GM19438 (cell line): ENCODE data around the gene FXYD5.

ENCODE experiments used
- ATAC-seq: cut with Tn5 transposase; IDR thresholded peaks from one replicate; pipeline ENCODE4 v1.9.1; 2021; ENCODE audit warnings: low read depth; ENCODE audit not compliant: unreplicated experiment

FXYD5 gene, protein sequence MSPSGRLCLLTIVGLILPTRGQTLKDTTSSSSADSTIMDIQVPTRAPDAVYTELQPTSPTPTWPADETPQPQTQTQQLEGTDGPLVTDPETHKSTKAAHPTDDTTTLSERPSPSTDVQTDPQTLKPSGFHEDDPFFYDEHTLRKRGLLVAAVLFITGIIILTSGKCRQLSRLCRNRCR

DNA sequence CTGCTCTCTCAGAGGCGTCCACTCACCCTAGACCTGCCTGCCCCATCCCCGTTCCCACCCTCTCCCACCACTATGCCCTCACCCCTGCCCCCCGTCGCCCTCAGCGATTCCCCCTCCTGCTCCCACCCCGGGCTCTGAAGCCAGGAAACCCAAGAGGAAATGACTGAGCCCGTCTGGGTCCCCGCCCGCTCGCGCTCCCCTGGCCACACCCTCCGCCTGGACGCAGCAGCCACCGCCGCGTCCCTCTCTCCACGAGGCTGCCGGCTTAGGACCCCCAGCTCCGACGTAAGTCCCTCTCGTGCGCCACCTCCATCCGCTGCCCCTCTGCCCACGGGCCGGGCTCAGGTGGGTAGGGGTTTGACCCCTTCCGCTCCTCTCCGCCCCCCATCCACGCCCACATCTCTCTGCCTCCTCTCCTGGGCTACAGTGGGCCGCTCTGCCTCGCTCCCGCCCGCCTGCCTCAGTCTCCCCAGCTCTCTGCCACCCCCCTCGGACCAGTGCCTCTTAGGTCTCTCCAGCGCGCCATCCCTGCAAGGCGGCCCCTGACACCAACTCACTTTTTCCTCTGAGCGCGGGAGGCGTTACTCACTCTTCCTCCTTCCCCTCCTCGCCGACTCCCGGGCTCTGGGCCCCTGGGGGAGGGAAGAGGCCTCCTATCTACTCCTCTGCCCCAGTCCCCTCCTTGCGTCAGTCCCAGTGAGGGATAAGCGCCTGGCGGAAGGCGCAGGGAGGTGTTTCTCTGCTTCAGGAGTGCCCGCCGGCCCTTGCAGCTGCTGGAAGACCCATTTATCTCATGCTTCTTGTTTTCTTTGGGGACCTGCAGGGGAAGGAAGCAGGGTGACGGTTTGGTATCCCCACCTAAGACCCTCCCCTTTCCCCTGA, at the start of gene FXYD5:
FXYD5 (plus strand) TSS at position 211 of the 882 bp plus-strand sequence. CDS start 816 bp downstream, outside the sequence.
- ATAC-seq, result peak; percentile 61

DNA sequence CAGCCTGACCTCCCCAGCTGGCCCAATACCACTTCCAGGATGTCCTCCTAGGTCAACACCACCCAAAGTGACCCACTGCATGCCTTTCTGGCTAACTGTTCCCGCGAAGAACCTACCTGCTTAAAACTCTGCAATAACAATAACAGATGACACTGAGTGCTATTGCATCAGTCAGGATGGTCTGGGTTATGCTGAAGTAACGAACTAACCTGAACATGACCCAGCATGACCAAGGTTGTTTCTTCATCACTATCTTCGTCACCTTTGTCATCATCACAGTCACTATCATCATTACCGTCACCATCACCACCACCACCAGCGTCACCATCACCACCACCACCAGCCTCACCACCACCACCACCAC, 49.5 kb upstream of the FXYD5 start:
- ATAC-seq, result no peak

- ATAC-seq, result no peak
These were observed 48.9 kb upstream of the FXYD5 start for GRCh38 chr19:35105411-35106290.

- ATAC-seq, result no peak
These were observed 48.3 kb upstream of the FXYD5 start for GRCh38 chr19:35106291-35106583.

- no peak for ATAC-seq
These were observed 47.5 kb upstream of the FXYD5 start for GRCh38 chr19:35106898-35107541.

DNA sequence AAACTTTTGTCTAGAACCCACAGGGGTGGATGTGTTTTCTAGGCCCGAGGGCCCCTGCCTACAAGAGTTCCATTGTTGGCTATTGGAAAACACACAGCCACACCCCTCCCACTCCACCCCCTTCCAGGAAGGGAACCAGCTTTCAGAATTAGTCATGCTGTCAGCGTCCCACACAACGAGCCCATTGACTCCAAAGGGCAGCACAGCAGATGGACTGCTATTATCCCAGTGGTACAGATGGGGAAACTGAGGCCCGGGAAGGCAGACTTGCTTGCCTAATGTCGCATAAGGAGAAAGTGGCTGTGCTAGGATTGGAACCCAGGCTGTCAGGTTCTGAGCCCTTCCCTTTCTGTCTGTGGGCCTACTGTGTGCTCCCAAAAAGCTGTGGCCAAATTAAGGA, 47.0 kb upstream of the FXYD5 start:
- ATAC-seq, result no peak

DNA sequence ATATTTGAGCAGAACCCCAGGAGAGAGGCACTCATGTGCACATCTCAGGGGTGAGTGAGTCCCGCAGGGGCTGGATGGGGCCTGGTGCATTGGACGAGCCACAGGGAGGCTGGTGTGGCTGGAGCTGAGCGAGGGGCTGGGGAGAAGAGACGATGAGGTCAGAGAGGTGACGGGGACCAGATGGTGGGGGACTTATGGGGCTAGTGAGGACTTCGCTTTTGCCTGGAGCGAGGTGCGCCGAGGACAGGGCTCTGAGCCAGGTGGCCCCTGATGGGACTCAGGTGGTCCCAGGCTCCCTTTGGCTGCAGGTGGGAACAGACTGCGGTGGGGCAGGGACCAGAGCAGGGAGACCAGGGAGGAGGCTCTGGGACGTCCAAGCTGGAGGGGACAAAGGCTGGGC, 45.8 kb upstream of the FXYD5 start:
- no peak for ATAC-seq

DNA sequence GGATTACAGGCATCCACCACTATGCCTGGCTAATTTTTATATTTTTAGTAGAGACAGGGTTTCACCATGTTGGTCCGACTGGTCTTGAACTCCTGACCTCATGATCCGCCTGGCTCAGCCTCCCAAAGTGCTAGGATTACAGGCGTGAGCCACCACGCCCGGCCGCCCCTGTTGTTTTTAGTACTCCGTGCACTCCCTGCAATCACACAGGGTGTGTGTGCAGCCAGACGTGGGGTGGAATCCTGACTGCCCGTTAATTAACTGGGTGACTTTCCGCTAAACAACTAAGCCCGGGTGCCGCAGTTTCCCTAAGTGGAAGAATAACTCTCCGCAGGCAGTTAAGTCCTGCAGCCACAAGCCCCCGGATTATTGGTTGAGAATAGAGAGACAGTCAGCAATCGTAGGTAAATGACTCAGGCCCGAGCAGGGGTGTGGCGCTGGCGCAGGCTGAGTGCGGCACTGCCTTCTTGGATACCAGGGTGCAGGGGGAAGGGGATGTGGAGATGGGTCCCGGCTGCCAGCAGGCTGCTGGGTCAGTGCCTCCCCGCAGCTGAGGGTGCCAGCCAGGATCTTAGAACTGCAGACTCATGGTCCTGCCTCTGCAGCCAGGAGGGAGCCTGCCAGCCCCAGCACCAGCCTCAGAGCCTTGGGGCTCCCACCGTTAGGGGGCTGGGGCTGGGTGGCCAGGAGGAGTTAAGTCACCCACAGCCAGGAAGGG, 45.0 kb upstream of the FXYD5 start:
- no peak for ATAC-seq

GRCh38 chr19:35110974-35111373, 43.6 kb upstream of the FXYD5 start:
- ATAC-seq, result no peak

DNA sequence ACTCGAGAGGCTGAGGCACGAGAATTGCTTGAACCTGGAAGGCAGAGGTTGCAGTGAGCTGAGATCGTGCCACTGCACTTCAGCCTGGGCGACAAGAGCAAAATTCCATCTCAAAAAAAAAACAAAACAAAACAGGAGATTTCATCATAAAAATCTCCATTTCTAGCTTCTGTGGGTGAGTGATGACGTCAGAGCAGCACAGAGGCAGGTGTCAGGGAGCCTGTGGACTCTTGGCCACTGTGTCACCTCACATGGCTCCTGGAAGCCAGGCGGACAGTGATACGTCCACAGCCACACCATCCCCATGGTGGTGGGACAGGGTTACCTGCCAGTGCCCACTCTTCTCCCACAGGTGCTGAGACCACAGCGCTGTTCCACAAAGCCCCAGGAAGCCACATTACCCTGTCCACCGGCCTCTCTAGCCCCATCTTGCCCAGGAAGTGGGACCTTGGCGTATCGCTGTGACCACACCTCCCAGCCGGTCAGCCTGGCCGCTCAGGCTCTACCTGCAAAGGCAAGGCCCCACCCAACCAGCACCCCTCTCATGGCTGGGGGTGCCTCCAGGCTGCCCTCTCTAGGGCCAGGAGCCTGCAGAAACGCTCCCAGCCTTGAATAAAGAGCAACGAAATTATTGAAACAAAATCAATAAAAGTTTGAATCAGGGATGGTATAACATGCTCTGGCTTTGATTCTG, 41.4 kb upstream of the FXYD5 start:
- no peak for ATAC-seq

GRCh38 chr19:35114353-35115176, 40.0 kb upstream of the FXYD5 start:
- no peak for ATAC-seq

GRCh38 chr19:35115177-35115951, 39.2 kb upstream of the FXYD5 start, which contains the start of gene FXYD3:
TSS of gene FXYD3 (plus strand) at chr19:35115823. CDS start at chr19:35119377, 3,554 bp downstream.
- no peak for ATAC-seq

DNA sequence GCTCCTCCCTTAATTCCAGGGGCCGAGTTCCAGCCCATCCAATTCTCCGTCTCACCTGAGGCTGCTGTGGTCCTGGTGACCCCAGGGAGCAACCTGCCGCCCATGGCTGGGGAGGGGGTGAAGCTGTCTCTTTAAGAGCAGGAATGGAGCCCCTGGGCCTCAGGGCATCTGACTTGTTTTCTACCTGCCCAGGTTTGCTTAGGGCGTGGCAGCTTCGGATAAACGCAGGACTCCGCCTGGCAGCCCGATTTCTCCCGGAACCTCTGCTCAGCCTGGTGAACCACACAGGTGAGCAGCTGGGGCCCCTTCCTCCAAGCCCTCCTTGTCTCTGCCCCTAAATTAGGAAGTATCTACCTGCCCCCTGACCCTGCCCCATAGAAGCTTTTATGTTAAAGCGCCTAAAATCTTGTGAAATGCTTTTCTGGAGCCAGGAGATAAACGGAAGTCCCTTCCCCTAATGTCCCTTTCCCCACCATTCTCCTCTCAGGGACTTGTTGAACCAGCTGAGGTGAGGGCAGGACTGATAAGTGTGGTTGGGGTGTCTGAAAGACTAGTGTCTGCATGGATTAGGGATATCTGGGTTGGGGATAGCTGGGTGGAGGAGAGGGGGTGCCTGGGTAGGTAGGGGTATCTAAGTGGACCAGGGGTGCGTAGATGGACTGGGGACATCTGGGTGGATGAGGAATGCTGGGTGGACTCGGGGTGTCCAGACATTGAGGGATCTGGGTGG, 38.3 kb upstream of the FXYD5 start:
- no peak for ATAC-seq

DNA sequence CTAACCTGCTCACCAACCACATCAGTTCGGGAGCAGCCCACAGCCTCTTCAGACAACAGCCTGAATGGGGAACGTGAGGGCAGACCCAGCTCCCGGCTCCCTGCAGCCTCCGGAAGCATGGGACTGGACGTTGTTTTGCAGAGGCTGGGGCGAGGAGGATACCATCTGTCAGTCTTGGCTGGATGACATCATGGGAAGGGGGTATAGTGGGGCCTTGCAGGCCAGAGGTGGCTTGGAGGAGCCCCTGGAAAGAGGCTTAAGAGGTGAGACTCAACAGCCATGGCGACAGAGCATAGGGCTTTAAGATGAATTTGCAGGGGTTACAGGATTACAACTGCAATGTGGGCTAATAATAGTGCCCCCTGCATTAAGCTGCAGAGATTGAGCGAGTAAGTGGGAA, 37.4 kb upstream of the FXYD5 start:
- ATAC-seq, result no peak

DNA sequence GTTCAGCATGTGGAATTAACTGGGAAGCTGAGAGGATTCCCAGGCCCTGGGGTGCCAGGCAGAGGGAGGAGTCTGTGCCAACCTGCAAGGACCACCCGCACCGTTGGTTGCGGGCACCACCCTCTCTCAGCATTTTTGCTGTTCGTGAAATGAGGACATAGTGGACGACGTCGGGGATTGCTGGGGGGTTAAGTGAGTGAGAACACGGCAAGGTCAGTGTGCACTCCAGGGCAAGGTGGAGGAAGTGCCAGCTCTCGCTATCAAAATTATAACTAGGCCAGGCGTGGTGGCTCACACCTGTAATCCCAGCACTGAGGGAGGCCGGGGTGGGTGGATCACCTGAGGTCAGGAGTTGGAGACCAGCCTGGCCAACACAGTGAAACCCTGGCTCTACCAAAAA, 36.7 kb upstream of the FXYD5 start:
- no peak for ATAC-seq

DNA sequence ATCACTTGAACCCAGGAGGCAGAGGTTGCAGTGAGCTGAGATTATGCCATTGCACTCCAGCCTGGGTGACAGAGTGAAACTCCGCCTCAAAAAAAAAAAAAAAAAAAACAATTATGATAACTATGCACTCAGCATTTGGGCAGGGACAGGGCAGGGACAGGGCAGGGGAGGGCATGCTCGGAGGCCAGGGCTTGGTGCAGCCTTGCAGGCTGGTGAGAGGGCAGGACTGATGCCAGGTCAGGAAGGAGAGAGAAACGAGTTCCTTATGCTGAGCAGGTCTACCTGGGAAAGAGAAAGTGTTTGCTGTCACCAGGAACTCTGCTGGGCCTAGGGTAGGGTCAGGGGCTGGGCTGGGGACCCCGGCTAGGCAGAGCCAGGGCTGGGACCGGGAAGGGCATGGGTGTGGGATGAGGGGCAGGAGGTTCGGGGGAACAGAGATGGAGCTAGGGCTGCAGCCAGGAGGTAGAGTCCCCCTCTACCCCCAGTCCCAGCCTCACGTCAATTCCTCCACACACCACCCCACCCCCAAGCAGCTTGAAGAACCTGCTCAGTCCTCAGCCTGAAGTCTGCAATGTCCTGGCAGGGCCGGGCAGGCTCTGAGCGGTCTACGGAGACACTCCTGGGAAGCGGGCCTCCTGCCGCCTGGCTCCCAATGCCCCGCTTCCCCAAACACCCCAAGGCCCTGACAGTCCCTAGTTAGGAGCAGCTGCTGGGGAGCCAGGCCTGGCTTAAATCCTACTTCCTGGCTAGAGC, 36.1 kb upstream of the FXYD5 start:
- no peak for ATAC-seq

DNA sequence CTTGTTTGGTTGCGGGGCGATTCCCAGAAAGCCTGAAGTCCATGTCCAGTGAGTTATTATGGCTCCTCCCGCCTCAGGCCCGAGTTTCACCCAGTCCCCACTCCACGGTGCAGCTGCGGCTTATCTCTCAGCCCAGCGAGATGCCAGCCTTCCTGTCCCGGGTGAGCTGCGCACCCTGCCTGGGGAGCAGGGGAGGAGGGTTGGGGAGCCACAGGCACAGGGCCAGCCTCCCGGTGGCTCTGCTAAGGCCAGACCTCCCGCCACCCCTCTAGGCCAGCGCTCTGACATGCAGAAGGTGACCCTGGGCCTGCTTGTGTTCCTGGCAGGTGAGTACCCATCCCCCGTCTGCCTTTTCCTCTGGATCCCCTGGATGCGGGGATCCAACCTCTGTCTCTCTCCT, 35.4 kb upstream of the FXYD5 start:
- ATAC-seq, result no peak
